Activated CD8-positive, alpha-beta T cell treated with anti-CD3 and anti-CD28 coated beads for 36 hours (primary cell): Measurements from ENCODE around the gene ACOX2. TPM values are rescaled to one million over a fixed set of nuclear protein-coding genes. Genes with fewer than 3 reads are reported as not detected.

Experiments used
- ATAC-seq: fragments of 200-7000 bp; cut with Tn5 transposase; one replicate; pipeline ENCODE4 v1.10.0; 2021; ENCODE audit warnings: mild to moderate bottlenecking, moderate library complexity
- CTCF ChIA-PET: fragments of 350-600 bp; sonication (Branson Sonifier 250); formaldehyde crosslinking; loops from one replicate; lab custom pipeline; 2021; ENCODE audit warnings: antibody characterized with exemption; lab: Charles Lee
- POLR2A ChIA-PET: fragments of 350-600 bp; sonication (Branson Sonifier 250); formaldehyde crosslinking; loops from one replicate; lab custom pipeline; 2021; ENCODE audit warnings: antibody characterized with exemption; lab: Charles Lee
- DNase-seq: peaks from one replicate; pipeline ENCODE4 v3.0.0-alpha.2; 2020
- H3K27ac Mint-ChIP-seq: one replicate; pipeline ENCODE4 v1.8.0; 2021; ENCODE audit warnings: mild to moderate bottlenecking, mixed read lengths
- H3K27me3 Mint-ChIP-seq: one replicate; pipeline ENCODE4 v1.8.0; 2021; ENCODE audit warnings: mixed read lengths
- H3K36me3 Mint-ChIP-seq: one replicate; pipeline ENCODE4 v1.8.0; 2021; ENCODE audit warnings: low read depth, mixed read lengths
- H3K4me1 Mint-ChIP-seq: one replicate; pipeline ENCODE4 v1.8.0; 2021; ENCODE audit warnings: low read depth, mixed read lengths
- H3K4me3 Mint-ChIP-seq: one replicate; pipeline ENCODE4 v1.8.0; 2021; ENCODE audit warnings: mild to moderate bottlenecking, moderate library complexity, mixed read lengths
- H3K9me3 Mint-ChIP-seq: one replicate; pipeline ENCODE4 v1.8.0; 2021; ENCODE audit warnings: mixed read lengths
- intact Hi-C: fragments of 100-400 bp; cut with micrococcal nuclease; formaldehyde crosslinking; loops from one replicate; pipeline ENCODE4 v1.10.0; 2022
- total RNA-seq, 2 experiments: library from RNA; stranded (reverse); gene quantifications; one replicate each; pipeline ENCODE4 v1.2.3, GENCODE V29; 2021
- TF ChIP-seq, protein P1 (sequence below): fragments of 200-600 bp; IDR thresholded peaks from one replicate; pipeline ENCODE4 v1.8.0; 2022; ENCODE audit warnings: antibody characterized with exemption, mild to moderate bottlenecking

The ACOX2 gene
- total RNA-seq, 2 experiments from 2014 or later = not detected

GRCh38 chr3:58575971-58576652, 39.1 kb upstream of the ACOX2 start:
- H3K27me3 Mint-ChIP-seq = no peaks in the 10 kb centered on the region
- H3K36me3 Mint-ChIP-seq = no peaks in the 10 kb centered on the region
- no peak overlapping the region for H3K27ac Mint-ChIP-seq
- CTCF ChIA-PET = interaction anchor here (0.7 to 1.7 kb wide), 5 partner anchors 9 to 216 kb away, joined by 3 to 7 read pairs (median 3); no protein-coding TSS in a partner anchor
- TF ChIP-seq, protein P1, sequence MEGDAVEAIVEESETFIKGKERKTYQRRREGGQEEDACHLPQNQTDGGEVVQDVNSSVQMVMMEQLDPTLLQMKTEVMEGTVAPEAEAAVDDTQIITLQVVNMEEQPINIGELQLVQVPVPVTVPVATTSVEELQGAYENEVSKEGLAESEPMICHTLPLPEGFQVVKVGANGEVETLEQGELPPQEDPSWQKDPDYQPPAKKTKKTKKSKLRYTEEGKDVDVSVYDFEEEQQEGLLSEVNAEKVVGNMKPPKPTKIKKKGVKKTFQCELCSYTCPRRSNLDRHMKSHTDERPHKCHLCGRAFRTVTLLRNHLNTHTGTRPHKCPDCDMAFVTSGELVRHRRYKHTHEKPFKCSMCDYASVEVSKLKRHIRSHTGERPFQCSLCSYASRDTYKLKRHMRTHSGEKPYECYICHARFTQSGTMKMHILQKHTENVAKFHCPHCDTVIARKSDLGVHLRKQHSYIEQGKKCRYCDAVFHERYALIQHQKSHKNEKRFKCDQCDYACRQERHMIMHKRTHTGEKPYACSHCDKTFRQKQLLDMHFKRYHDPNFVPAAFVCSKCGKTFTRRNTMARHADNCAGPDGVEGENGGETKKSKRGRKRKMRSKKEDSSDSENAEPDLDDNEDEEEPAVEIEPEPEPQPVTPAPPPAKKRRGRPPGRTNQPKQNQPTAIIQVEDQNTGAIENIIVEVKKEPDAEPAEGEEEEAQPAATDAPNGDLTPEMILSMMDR = no peak
- no peaks in the 10 kb centered on the region for H3K4me1 Mint-ChIP-seq
- H3K9me3 Mint-ChIP-seq = no peaks in the 10 kb centered on the region
- H3K4me3 Mint-ChIP-seq = no peak overlapping the region
- intact Hi-C loops = no loop called here
- POLR2A ChIA-PET = no interaction called here
- no peak for DNase-seq
- ATAC-seq = no peak

- Mint-ChIP-seq H3K36me3 (no peaks in the 10 kb centered on the region), H3K9me3 (no peaks in the 10 kb centered on the region), H3K27me3 (no peaks in the 10 kb centered on the region), H3K27ac (no peak overlapping the region), H3K4me1 (no peaks in the 10 kb centered on the region), H3K4me3 (no peak overlapping the region)
- intact Hi-C loops = no loop called here
- ATAC-seq = no peak
- TF ChIP-seq, protein P1 = no peak
- POLR2A ChIA-PET = no interaction called here
- CTCF ChIA-PET = interaction anchor here (0.7 to 1.3 kb wide), 4 partner anchors 11 to 59 kb away, joined by 3 to 5 read pairs (median 4); no protein-coding TSS in a partner anchor
- no peak for DNase-seq
Measured at GRCh38 chr3:58574682-58575081, 37.7 kb upstream of the ACOX2 start.

GRCh38 chr3:58574106-58574505, 37.1 kb upstream of the ACOX2 start:
- POLR2A ChIA-PET = no interaction called here
- Mint-ChIP-seq H3K27me3 (no peaks in the 10 kb centered on the region), H3K27ac (no peak overlapping the region), H3K4me3 (no peak overlapping the region), H3K4me1 (no peaks in the 10 kb centered on the region), H3K36me3 (no peaks in the 10 kb centered on the region), H3K9me3 (no peaks in the 10 kb centered on the region)
- no peak for ATAC-seq
- TF ChIP-seq, protein P1 = no peak
- no peak for DNase-seq
- intact Hi-C loops = no loop called here
- CTCF ChIA-PET = interaction anchor here (0.7 to 1.3 kb wide), 4 partner anchors 11 to 65 kb away, joined by 3 to 5 read pairs (median 4); no protein-coding TSS in a partner anchor

DNA sequence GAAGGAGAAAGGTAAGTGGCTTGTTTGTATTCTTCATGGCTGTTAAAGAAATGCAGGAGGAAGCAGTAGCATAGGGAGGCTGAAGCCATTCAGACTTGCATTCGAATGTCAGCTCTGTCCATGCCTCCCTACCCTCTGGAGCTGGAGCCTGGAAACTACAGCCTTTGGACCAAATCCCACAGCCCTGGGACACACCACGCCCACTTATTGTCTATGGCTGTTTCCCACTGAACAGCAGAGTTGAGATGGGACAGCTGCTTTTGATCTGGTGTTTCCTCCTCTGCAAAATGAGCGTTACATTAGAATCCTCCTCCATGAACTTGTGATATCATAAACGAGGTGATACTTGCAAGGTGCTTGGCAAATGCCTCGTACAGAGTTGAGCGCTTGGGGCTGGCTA, 36.6 kb upstream of the ACOX2 start:
- CTCF ChIA-PET = interaction anchor here (1.0 to 9.5 kb wide), 3 partner anchors 12 to 66 kb away, joined by 3 to 161 read pairs (median 5); no protein-coding TSS in a partner anchor

More for the DNA sequence above, 36.6 kb upstream of the ACOX2 start:
- ATAC-seq (no peak), DNase-seq (no peak)
- no peaks in the 10 kb centered on the region for H3K36me3 Mint-ChIP-seq
- intact Hi-C loops = no loop called here
- POLR2A ChIA-PET = no interaction called here
- H3K9me3 Mint-ChIP-seq = no peaks in the 10 kb centered on the region
- TF ChIP-seq, protein P1 = no peak
- H3K4me1 Mint-ChIP-seq = peaks cover 3% of the 10 kb centered on the region
- peaks cover under 1% of the 10 kb centered on the region for H3K27me3 Mint-ChIP-seq
- H3K4me3 Mint-ChIP-seq = no peak overlapping the region
- H3K27ac Mint-ChIP-seq = no peak overlapping the region
